GM23338 (cell line): ENCODE data around the gene CDH12. TPM values are rescaled to one million over a fixed set of nuclear protein-coding genes. Genes with fewer than 3 reads are reported as not detected.

Experiments
- ATAC-seq: fragments of 200-7000 bp; cut with Tn5 transposase; 3 replicates; pipeline ENCODE4 v1.9.1; 2020
- DNase-seq: peaks from one replicate; pipeline ENCODE4 v3.0.0-alpha.2; 2015; ENCODE audit warnings: low spot score
- H2AFZ ChIP-seq: fragments of 200-600 bp; sonication (generic); 2 replicates; pipeline ENCODE4 v1.8.0; 2016; ENCODE audit warnings: antibody characterized with exemption, mild to moderate bottlenecking, moderate library complexity
- H3F3A ChIP-seq: fragments of 200-600 bp; sonication (generic); replicated peaks from 2 replicates; pipeline ENCODE4 v1.8.0; 2017; ENCODE audit warnings: antibody characterized with exemption, mixed run types, low read depth
- H3K27ac ChIP-seq: fragments of 200-600 bp; sonication (generic); 2 replicates; pipeline ENCODE4 v1.6.1; 2016; ENCODE audit warnings: low read depth
- H3K27me3 ChIP-seq: fragments of 200-600 bp; sonication (generic); 2 replicates; pipeline ENCODE4 v1.8.0; 2016; ENCODE audit warnings: mild to moderate bottlenecking, mixed run types, moderate library complexity; ENCODE audit not compliant: insufficient read depth
- H3K36me3 ChIP-seq: fragments of 200-600 bp; sonication (generic); 2 replicates; pipeline ENCODE4 v1.8.0; 2016; ENCODE audit warnings: mild to moderate bottlenecking; ENCODE audit not compliant: insufficient read depth
- H3K4me1 ChIP-seq: fragments of 200-600 bp; sonication (generic); 2 replicates; pipeline ENCODE4 v1.8.0; 2016; ENCODE audit warnings: mild to moderate bottlenecking, moderate library complexity; ENCODE audit not compliant: insufficient read depth
- H3K4me2 ChIP-seq: fragments of 200-600 bp; sonication (generic); 2 replicates; pipeline ENCODE4 v1.7.1; 2017; ENCODE audit warnings: mixed run types
- H3K4me3 ChIP-seq: fragments of 200-600 bp; sonication (generic); 2 replicates; pipeline ENCODE4 v1.6.1; 2016; ENCODE audit warnings: mixed run types
- H3K79me2 ChIP-seq: fragments of 200-600 bp; sonication (generic); replicated peaks from 2 replicates; pipeline ENCODE4 v1.8.0; 2017; ENCODE audit warnings: mild to moderate bottlenecking; ENCODE audit not compliant: insufficient read depth
- H3K9me2 ChIP-seq: fragments of 200-600 bp; sonication (generic); 2 replicates; pipeline ENCODE4 v1.8.0; 2017; ENCODE audit not compliant: insufficient read depth
- H4K20me1 ChIP-seq: fragments of 200-600 bp; sonication (generic); replicated peaks from 2 replicates; pipeline ENCODE4 v1.8.0; 2017; ENCODE audit warnings: mild to moderate bottlenecking; ENCODE audit not compliant: insufficient read depth
- H3K27ac Mint-ChIP-seq: 2 replicates; pipeline ENCODE4 v1.8.0; 2020; ENCODE audit warnings: inconsistent platforms, mild to moderate bottlenecking, moderate library complexity, mixed read lengths
- H3K27me3 Mint-ChIP-seq: 3 replicates; pipeline ENCODE4 v1.8.0; 2022; ENCODE audit warnings: low read depth, mild to moderate bottlenecking, moderate library complexity, mixed read lengths, inconsistent platforms; ENCODE audit not compliant: insufficient read depth, poor library complexity
- H3K36me3 Mint-ChIP-seq: 3 replicates; pipeline ENCODE4 v1.8.0; 2021; ENCODE audit warnings: low read depth, mild to moderate bottlenecking, inconsistent platforms, moderate library complexity, mixed read lengths
- H3K4me1 Mint-ChIP-seq: 3 replicates; pipeline ENCODE4 v1.8.0; 2020; ENCODE audit warnings: mild to moderate bottlenecking, inconsistent platforms, mixed read lengths
- H3K4me3 Mint-ChIP-seq: 3 replicates; pipeline ENCODE4 v1.8.0; 2021; ENCODE audit warnings: moderate library complexity, mild to moderate bottlenecking, inconsistent platforms, mixed read lengths
- H3K9me3 Mint-ChIP-seq: 3 replicates; pipeline ENCODE4 v1.8.0; 2020; ENCODE audit warnings: moderate library complexity, mild to moderate bottlenecking, inconsistent platforms, mixed read lengths
- CREB1 ChIP-seq: fragments of 250-450 bp; sonication (Bioruptor Pico); IDR thresholded peaks from 2 replicates; pipeline ENCODE4 v1.5.0; 2020; ENCODE audit warnings: low read depth, mild to moderate bottlenecking, moderate library complexity
- CTCF ChIP-seq, 2 experiments: fragments of 200-600 bp in 1 of 2; sonication (generic) in 1 of 2; conservative IDR thresholded peaks; 2 replicates each; pipeline versions ENCODE4 v1.5.1 to v1.6.1; 2016 to 2017; ENCODE audit warnings: antibody characterized with exemption in 2 of 2, low read depth in 2 of 2, mild to moderate bottlenecking in 2 of 2, moderate library complexity in 1 of 2
- ETS1 ChIP-seq: IDR thresholded peaks from 2 replicates; pipeline ENCODE4 v1.6.1; 2016; ENCODE audit warnings: antibody characterized with exemption
- EZH2 ChIP-seq: fragments of 200-600 bp; sonication (generic); IDR thresholded peaks from one replicate; pipeline ENCODE4 v1.8.0; 2017; ENCODE audit warnings: antibody characterized with exemption, mild to moderate bottlenecking, low read depth; ENCODE audit not compliant: unreplicated experiment
- EZH2phosphoT487 ChIP-seq: fragments of 200-600 bp; sonication (generic); IDR thresholded peaks from one replicate; pipeline ENCODE4 v1.8.1; 2018; ENCODE audit warnings: antibody characterized with exemption; ENCODE audit not compliant: unreplicated experiment
- JUNB ChIP-seq: IDR thresholded peaks from one replicate; pipeline ENCODE4 v1.6.1; 2016; ENCODE audit warnings: antibody characterized with exemption; ENCODE audit not compliant: unreplicated experiment
- NANOG ChIP-seq: IDR thresholded peaks from 2 replicates; pipeline ENCODE4 v1.6.1; 2016; ENCODE audit warnings: antibody characterized with exemption, borderline replicate concordance
- POLR2AphosphoS5 ChIP-seq: IDR thresholded peaks from 2 replicates; pipeline ENCODE4 v1.6.1; 2016; ENCODE audit warnings: antibody characterized with exemption, low read depth
- REST ChIP-seq: IDR thresholded peaks from one replicate; pipeline ENCODE4 v1.6.1; 2018; ENCODE audit warnings: antibody characterized with exemption; ENCODE audit not compliant: unreplicated experiment
- STAT1 ChIP-seq: IDR thresholded peaks from one replicate; pipeline ENCODE4 v1.6.1; 2016; ENCODE audit warnings: antibody characterized with exemption; ENCODE audit not compliant: unreplicated experiment
- ZNF114 ChIP-seq: fragments of 250-450 bp; sonication (Bioruptor Pico); IDR thresholded peaks from 2 replicates; pipeline ENCODE4 v1.5.0; 2020; ENCODE audit warnings: mild to moderate bottlenecking, moderate library complexity
- ZNF331 ChIP-seq: fragments of 250-450 bp; sonication (Bioruptor Pico); IDR thresholded peaks from 2 replicates; pipeline ENCODE4 v1.5.0; 2020; ENCODE audit warnings: low read depth, mild to moderate bottlenecking, moderate library complexity
- ZNF462 ChIP-seq: fragments of 250-450 bp; sonication (Bioruptor Pico); IDR thresholded peaks from 2 replicates; pipeline ENCODE4 v1.5.0; 2020; ENCODE audit warnings: mild to moderate bottlenecking, moderate library complexity
- polyA plus RNA-seq: library from polyadenylated mRNA; unstranded; fragments of >200 nt; fragmentation: Nextera tagmentation; extraction: Ambion mirVana; gene quantifications from 2 replicates; pipeline ENCODE4 v1.2.1, GENCODE V29; 2016
- total RNA-seq: library from RNA; depleted of rRNA; stranded (reverse); fragments of >200 nt; shearing (Covaris generic); gene quantifications from 2 replicates; pipeline ENCODE4 v1.2.3, GENCODE V29; 2014

The CDH12 gene
- total and polyA plus RNA-seq, 2 experiments from 2014 or later = not detected

- no peaks in the 10 kb centered on the region for H3K36me3 ChIP-seq
- no peaks in the 10 kb centered on the region for H3K79me2 ChIP-seq
- no peak overlapping the region for H2AFZ ChIP-seq
- TF ChIP-seq CREB1 (CRISPR knock-in tag) (no peak), ETS1 (no peak), ZNF331 (CRISPR knock-in tag) (no peak), NANOG (no peak), POLR2AphosphoS5 (no peak), REST (no peak), ZNF114 (CRISPR knock-in tag) (no peak), ZNF462 (CRISPR knock-in tag) (no peak), JUNB (no peak), EZH2 (no peak), CTCF (conservative IDR thresholded peaks at IDR 0.05; ENCODE audit: low read depth in 2 of 2) (no peak), STAT1 (no peak), EZH2phosphoT487 (no peak)
- H3K9me3 Mint-ChIP-seq = peaks cover 3% of the 10 kb centered on the region; the same call in 2 of the 3 replicates
- no peaks in the 10 kb centered on the region for H3K27me3 ChIP-seq
- H3F3A ChIP-seq = no peaks in the 10 kb centered on the region
- H3K4me3 Mint-ChIP-seq = no peak overlapping the region
- no peaks in the 10 kb centered on the region for H3K27me3 Mint-ChIP-seq
- H3K4me2 ChIP-seq = no peak overlapping the region
- H3K4me3 ChIP-seq = no peak overlapping the region
- DNase-seq = no peak
- ATAC-seq = no peak
- H3K27ac ChIP-seq = no peak overlapping the region
- no peaks in the 10 kb centered on the region for H3K9me2 ChIP-seq
- no peaks in the 10 kb centered on the region for H3K36me3 Mint-ChIP-seq
- H3K4me1 ChIP-seq = no peaks in the 10 kb centered on the region
- no peaks in the 10 kb centered on the region for H4K20me1 ChIP-seq
- H3K27ac Mint-ChIP-seq = no peak overlapping the region
- H3K4me1 Mint-ChIP-seq = no peaks in the 10 kb centered on the region
Measured at GRCh38 chr5:22754155-22754554, 99.0 kb downstream of the CDH12 start.
